Gastroesophageal sphincter (tissue), 4 donors: ENCODE measurements around the gene CD163. TPM values are rescaled to one million over a fixed set of nuclear protein-coding genes. Genes with fewer than 3 reads are reported as not detected.

Experiments used
- ATAC-seq: fragments of 150-250 bp; one replicate; pipeline ENCODE4 v1.9.1; 2016; ENCODE audit warnings: mild to moderate bottlenecking, moderate library complexity
- H3K27ac ChIP-seq, 4 donors: fragments of 200-600 bp; sonication (generic) in 3 of 4; 1 replicate in 3 of 4; 2 replicates in 1 of 4; pipeline ENCODE4 v1.5.1; 2016 to 2019
- H3K27me3 ChIP-seq: fragments of 200-600 bp; sonication (generic); one replicate; pipeline ENCODE4 v1.5.1; 2019
- H3K36me3 ChIP-seq, 2 donors: fragments of 200-600 bp; sonication (generic); one replicate each; pipeline ENCODE4 v1.5.1; 2019; ENCODE audit warnings: control low read depth in 1 of 2
- H3K4me1 ChIP-seq, 3 donors: fragments of 200-600 bp; sonication (generic); 1 replicate in 2 of 3; 2 replicates in 1 of 3; pipeline ENCODE4 v1.5.1; 2016 to 2019; ENCODE audit warnings: control low read depth in 2 of 3
- H3K4me3 ChIP-seq, 2 donors: fragments of 200-600 bp; sonication (generic); one replicate each; pipeline ENCODE4 v1.5.1; 2019; ENCODE audit warnings: mild to moderate bottlenecking in 1 of 2, moderate library complexity in 1 of 2
- H3K9me3 ChIP-seq, 3 donors: fragments of 200-600 bp; sonication (generic); one replicate each; pipeline ENCODE4 v1.5.1; 2017 to 2019; ENCODE audit warnings: control low read depth in 2 of 3
- EP300 ChIP-seq: sonication (generic); formaldehyde crosslinking; IDR thresholded peaks from one replicate; pipeline ENCODE4 v1.6.1; 2017; ENCODE audit warnings: antibody characterized with exemption, mild to moderate bottlenecking
- POLR2A ChIP-seq, 2 donors: fragments of 450-650 bp; IDR thresholded peaks; one replicate each; pipeline ENCODE4 v1.6.1; 2017; ENCODE audit warnings: antibody characterized with exemption in 2 of 2, mild to moderate bottlenecking in 2 of 2, moderate library complexity in 1 of 2
- POLR2AphosphoS5 ChIP-seq: sonication (generic); formaldehyde crosslinking; IDR thresholded peaks from one replicate; pipeline ENCODE4 v1.6.1; 2017; ENCODE audit warnings: antibody characterized with exemption
- WGBS, 2 donors: methylation state at CpG; one replicate each; pipeline ENCODE4 v1.1.5; 2018; ENCODE audit warnings: low coverage in 1 of 2; 5-methylcytosine and 5-hydroxymethylcytosine counted together
- total RNA-seq, 4 donors: library from RNA; depleted of rRNA; stranded (reverse); fragments of >200 nt; gene quantifications; one replicate each; pipeline ENCODE4 v1.1.0, GENCODE V29; 2016
- TF ChIP-seq, protein P1 (sequence below), 4 experiments: fragments of 200-600 bp in 2 of 4; fragments of 450-650 bp in 2 of 4; sonication (generic) in 1 of 4; IDR thresholded peaks; one replicate each; pipeline ENCODE4 v1.5.1; 2017 to 2019; ENCODE audit warnings: antibody characterized with exemption in 4 of 4, mild to moderate bottlenecking in 2 of 4, moderate library complexity in 2 of 4

The CD163 gene
- total RNA-seq, 4 donors from 2014 or later: 68.5 to 397 (median 218) TPM

DNA sequence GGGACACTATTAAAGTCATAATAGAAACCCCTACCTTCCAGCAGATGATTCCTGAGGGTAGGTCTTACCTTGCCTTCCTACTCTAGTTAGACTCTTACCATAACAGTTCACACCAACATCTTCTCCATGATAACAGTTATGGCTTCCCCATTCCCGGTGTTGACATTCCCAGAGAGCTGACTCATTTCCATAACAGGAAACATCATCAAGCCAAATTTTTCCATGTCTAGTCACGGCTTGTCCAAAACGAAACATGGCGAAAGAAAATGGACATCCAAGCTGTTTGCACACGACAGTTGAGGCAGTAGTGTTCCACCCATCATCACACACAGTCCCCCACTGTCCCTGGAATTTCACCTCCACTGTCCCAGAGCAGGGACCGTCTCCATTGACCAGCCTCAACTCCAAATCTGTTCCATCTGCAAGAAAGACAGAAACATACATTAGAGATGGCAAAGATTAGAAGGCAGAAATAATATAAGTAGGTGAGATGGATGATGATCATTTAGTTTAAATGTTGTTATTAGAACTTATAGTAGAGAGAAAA lies 70.2 kb downstream of the CD163 start:
- TF ChIP-seq, protein P1, sequence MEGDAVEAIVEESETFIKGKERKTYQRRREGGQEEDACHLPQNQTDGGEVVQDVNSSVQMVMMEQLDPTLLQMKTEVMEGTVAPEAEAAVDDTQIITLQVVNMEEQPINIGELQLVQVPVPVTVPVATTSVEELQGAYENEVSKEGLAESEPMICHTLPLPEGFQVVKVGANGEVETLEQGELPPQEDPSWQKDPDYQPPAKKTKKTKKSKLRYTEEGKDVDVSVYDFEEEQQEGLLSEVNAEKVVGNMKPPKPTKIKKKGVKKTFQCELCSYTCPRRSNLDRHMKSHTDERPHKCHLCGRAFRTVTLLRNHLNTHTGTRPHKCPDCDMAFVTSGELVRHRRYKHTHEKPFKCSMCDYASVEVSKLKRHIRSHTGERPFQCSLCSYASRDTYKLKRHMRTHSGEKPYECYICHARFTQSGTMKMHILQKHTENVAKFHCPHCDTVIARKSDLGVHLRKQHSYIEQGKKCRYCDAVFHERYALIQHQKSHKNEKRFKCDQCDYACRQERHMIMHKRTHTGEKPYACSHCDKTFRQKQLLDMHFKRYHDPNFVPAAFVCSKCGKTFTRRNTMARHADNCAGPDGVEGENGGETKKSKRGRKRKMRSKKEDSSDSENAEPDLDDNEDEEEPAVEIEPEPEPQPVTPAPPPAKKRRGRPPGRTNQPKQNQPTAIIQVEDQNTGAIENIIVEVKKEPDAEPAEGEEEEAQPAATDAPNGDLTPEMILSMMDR (IDR thresholded peaks at IDR 0.05): no peak
- TF ChIP-seq EP300 (no peak), POLR2AphosphoS5 (no peak), POLR2A (IDR thresholded peaks at IDR 0.05) (no peak)
- Histone ChIP-seq H3K4me1 (no peaks in the 10 kb centered on the region), H3K4me3 (no peak overlapping the region), H3K36me3 (no peaks in the 10 kb centered on the region), H3K27me3 (no peaks in the 10 kb centered on the region), H3K9me3 (no peaks in the 10 kb centered on the region), H3K27ac (no peak overlapping the region)
- WGBS, 2 donors: 61 to 71% methylated on average over 5 to 6 of the region's 6 CpGs
- ATAC-seq: no peak

DNA sequence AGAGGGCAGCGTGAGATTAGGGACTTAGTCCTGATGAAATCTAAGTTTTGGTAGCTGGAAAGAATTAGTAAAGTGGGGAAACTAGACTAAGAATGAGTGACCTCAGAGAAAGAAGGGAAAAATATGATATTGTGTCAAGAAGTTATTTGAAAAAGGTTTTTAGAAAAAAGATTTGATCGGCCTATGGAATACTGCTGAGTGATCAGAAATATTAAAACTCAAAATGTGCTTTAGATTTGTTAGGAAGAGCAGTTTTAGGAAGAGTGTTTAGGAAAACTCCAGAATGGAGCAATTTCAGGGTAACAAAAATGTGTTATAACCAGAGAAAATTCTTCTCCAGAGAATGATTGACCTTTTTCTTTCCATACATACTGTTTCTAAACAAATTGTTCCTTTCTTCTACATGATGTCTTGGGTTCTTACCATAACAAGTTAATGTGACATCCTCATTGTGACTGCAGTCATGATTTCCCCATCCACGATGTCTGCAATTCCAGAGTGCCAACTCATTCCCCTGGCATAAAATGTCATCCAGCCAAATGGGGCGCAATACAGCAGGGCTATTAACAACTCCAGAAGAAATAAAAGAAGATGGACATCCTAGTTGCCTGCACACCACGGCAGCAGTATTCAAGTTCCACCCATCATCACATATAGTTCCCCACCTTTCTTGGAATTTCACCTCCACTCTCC lies 71.4 kb downstream of the CD163 start:
- Histone ChIP-seq H3K27me3 (no peaks in the 10 kb centered on the region), H3K4me3 (no peak overlapping the region), H3K4me1 (no peaks in the 10 kb centered on the region), H3K27ac (no peak overlapping the region), H3K36me3 (no peaks in the 10 kb centered on the region), H3K9me3 (no peaks in the 10 kb centered on the region)
- no peak for TF ChIP-seq POLR2A (IDR thresholded peaks at IDR 0.05)
- no peak for TF ChIP-seq POLR2AphosphoS5
- TF ChIP-seq, protein P1 (IDR thresholded peaks at IDR 0.05): no peak
- no peak for TF ChIP-seq EP300
- no peak for ATAC-seq
- WGBS, 2 donors: 82 to 88% methylated on average over 5 of the region's 5 CpGs

Other genes starting within 250 kb of the CD163 start
- not detected for gene ACSM4, start 199.7 kb downstream of the CD163 start, total RNA-seq
- 1 to 10 TPM in 2 of 4 donors, under 1 TPM in 2; 0.42 to 3.2 (median 1.3) TPM for gene CD163L1, start 59.6 kb downstream of the CD163 start, total RNA-seq
- not detected for gene APOBEC1, start 162.1 kb upstream of the CD163 start, total RNA-seq
- gene GDF3, start 192.0 kb upstream of the CD163 start, total RNA-seq: not detected
- not detected for gene DPPA3, start 207.7 kb upstream of the CD163 start, total RNA-seq
- gene CLEC4C, start 243.6 kb upstream of the CD163 start, total RNA-seq: not detected